LNCAP (cell line): ENCODE data around the gene FSD2.
A peak's percentile ranks its signal among the peaks of the same experiment; 100 is the strongest.

ENCODE experiments used
- TF ChIP-seq, protein P1 (sequence below): fragments of 450-650 bp; IDR thresholded peaks from 2 replicates; pipeline ENCODE4 v1.5.1; 2017; ENCODE audit warnings: mild to moderate bottlenecking

The FSD2 gene

DNA sequence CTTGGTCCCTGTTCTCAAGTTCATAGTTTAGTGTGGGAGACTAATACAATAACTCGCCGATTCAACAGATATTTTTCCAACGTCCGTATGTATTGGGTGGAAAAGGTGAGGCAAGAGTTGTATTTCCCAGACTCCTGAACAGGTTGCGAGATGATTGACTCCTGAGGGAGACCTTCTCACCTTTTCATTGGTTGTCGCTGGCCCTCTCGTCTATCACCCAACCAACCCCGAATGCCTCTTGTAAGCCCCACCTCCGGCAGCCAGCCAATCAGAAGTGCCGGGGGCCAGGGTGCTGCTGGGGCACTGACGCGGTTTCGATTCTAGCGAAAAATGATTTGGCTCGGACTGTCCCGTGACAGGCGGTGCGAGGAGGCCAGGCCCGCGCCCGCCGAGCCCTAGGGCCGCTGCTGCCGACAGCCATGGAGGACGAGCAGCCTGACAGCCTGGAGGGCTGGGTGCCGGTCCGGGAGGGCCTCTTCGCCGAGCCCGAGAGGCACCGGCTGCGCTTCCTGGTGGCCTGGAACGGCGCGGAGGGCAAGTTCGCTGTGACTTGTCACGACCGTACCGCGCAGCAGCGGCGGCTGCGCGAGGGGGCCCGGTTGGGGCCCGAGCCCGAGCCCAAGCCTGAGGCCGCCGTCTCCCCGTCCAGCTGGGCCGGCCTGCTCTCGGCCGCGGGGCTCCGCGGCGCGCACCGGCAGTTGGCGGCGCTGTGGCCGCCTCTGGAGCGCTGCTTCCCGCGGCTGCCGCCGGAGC, 3.6 kb upstream of the FSD2 start, which contains the start of gene WHAMM:
TSS of gene WHAMM (plus strand) at position 321 of the 753 bp plus-strand sequence. CDS start at position 420, 99 bp downstream.
- TF ChIP-seq, protein P1, sequence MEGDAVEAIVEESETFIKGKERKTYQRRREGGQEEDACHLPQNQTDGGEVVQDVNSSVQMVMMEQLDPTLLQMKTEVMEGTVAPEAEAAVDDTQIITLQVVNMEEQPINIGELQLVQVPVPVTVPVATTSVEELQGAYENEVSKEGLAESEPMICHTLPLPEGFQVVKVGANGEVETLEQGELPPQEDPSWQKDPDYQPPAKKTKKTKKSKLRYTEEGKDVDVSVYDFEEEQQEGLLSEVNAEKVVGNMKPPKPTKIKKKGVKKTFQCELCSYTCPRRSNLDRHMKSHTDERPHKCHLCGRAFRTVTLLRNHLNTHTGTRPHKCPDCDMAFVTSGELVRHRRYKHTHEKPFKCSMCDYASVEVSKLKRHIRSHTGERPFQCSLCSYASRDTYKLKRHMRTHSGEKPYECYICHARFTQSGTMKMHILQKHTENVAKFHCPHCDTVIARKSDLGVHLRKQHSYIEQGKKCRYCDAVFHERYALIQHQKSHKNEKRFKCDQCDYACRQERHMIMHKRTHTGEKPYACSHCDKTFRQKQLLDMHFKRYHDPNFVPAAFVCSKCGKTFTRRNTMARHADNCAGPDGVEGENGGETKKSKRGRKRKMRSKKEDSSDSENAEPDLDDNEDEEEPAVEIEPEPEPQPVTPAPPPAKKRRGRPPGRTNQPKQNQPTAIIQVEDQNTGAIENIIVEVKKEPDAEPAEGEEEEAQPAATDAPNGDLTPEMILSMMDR: peak; percentile 45; the same call in 1 of the 2 replicates

DNA sequence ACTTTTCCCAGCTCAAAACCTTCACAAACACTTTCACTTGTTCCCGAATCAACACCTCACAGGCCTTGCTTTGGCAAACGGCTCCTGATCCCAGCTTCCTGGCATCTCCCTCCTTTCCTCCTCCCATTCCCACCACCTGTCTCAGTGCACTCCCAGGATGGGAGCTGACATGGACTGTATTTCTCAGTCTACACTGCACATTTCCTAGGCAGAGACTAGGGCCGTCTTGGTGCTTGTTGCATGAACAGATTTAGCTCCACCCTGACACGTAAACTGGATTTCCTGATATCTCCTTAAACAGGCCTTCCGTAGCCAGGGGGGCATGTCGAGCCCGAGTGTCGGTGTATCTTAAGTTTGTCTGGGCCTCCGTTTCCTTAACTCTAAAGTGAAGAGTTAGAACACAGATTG, 2.8 kb upstream of the FSD2 start:
- TF ChIP-seq, protein P1: no peak

DNA sequence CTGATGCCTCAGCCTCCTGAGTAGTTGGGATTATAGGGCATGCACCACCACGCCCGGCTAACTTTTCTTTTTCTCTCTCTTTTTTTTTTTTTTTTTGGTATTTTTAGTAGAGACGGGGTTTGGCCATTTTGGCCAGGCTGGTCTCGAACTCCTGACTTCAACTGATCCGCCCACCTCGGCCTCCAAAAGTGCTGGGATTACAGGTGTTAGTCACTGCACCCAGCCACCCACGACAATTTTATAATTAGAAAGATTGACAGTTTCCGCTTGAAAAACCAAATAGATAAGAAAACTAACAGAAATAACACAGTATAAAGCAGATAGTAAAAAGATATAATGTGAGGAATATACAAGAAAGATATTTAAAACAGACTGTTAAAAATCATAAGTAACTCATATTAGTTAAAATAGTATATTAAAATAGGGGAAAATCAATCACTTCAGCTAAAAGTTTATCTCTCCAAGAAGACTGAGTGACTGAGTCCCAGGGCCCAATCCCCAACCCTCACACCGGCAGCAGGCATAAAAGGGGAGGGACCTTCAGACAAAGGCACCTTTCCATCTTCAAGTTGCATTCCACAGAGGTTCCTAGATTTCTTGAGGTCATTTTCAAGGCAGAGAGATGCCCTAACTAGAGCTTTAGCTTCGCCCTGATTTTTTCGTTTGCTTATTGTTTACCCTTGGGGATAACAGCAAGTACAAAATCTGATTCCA, 2.2 kb upstream of the FSD2 start:
- TF ChIP-seq, protein P1: no peak

DNA sequence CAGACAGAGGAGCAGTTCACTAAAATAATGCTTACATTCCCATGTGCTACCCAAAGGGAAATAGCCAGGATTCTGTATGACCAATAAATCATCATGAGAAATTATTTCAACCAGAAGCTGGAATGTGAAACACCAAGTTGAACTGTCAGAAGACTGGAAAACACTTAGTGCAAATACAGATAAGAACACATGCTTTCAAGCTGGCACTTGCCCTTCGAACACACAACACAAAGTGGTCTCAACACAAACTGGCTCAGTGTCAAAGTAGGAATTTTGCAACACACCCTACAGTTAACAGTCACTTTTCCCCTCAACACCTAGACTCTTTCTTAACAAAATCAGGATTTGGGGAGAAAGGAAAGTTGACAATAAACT, 1.3 kb downstream of the FSD2 start:
- TF ChIP-seq, protein P1: no peak

DNA sequence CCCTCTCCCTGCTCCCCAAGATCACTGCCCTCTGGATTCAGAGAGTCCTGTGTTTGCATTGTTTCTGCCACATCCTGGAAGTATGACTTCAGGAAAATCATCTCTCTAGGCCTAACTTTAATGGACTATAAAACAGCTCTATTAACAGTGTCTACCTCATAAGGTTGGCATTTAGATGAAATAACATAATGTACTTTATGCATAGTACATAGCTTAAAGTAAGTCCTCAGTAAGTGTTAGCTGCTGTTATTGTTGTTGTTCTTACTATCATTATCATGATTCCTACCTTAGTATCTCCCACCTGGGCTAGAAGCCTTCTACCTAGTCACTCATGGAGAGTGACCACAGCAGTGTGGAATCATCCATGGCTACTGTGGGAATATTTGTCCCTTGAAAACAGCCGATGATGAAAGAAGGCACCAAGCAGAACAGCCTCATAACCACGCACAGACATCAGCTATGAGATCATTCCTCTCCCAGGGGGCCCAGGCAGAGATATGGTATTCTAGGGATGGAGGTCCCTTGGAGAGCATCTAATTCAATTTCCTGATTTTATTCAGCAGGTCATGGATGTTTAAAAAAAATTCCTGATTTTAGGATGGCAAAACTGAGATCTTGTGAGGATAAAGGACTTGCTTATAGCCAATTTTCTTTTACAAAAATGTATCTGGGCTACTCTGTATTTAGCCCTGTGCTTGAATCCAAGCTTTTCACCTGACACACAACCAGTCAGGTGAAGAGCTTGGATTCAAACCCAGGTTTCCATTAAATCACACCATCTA, 1.9 kb downstream of the FSD2 start:
- TF ChIP-seq, protein P1: no peak

DNA sequence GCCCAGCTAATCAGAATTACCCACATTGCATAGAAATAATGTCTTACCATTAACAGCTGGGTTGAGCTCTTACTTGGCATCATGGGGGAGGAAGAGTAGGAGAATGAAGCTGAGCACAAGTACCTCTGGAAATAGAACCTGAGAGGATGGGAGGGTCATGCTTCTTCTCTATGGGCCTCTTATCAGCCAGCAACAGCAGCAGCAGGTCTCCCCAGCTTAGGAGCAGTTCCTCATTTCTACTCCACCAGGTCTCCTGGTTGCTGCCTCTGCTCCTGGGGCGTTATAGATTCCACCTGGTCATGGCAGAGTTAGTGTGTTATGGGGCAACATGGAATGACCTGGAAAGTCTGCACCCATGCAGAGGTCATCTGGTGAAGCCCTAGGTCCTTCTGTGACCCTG, 3.4 kb downstream of the FSD2 start:
- TF ChIP-seq, protein P1: no peak

DNA sequence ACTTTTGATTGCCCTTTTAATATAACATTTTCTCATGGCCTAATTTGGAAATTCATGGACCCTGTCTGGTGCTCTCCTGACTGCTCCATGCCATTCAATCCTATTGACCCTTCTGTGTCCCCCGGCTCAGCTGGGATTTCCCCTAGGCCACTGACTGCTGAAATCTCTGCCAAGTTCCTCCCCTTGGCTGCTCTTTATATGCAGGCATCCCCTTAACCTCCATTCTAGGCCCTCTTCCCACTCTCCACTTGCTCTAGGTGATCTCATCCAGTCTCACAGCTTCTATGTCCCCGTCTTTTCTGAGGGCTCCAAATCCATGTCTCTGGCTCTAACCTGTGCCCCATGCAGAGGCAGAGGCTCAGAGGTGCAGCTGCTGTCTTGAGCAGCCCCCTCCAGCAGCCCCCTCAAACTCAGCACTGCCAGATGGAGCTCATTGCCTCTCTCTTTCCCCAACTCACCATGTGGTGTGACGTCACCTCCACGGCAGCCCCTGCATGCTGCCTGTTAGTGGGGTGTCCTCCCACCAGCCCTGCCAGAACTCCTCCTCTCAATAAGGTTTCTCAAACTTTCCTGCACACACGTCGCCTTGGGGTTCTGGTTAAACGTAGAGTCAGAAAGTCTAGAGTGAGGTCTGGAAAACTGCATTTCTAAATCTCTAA, 6.6 kb downstream of the FSD2 start:
- TF ChIP-seq, protein P1: no peak
